MM.1S (cell line): ENCODE measurements around the gene B4GALNT3.

Experiments used
- DNase-seq: peaks from one replicate; pipeline ENCODE4 v3.0.0-alpha.2; 2015
- H2AFZ ChIP-seq: fragments of 300-600 bp; sonication (generic); 2 replicates; pipeline ENCODE4 v1.6.0; 2016; ENCODE audit warnings: antibody characterized with exemption, low read length
- H3F3A ChIP-seq: fragments of 300-600 bp; sonication (generic); 2 replicates; pipeline ENCODE4 v1.6.1; 2016; ENCODE audit warnings: mild to moderate bottlenecking, antibody characterized with exemption, low read length, moderate library complexity, mixed read lengths; ENCODE audit not compliant: insufficient read depth
- H3K27ac ChIP-seq: fragments of 300-600 bp; sonication (generic); 2 replicates; pipeline ENCODE4 v1.5.1; 2016; ENCODE audit warnings: mild to moderate bottlenecking, low read length
- H3K27me3 ChIP-seq: fragments of 300-600 bp; sonication (generic); replicated peaks from 2 replicates; pipeline ENCODE4 v1.6.0; 2016; ENCODE audit warnings: low read length; ENCODE audit not compliant: insufficient read depth
- H3K36me3 ChIP-seq: fragments of 300-600 bp; sonication (generic); replicated peaks from 2 replicates; pipeline ENCODE4 v1.6.1; 2016; ENCODE audit warnings: mild to moderate bottlenecking, low read length, mixed read lengths; ENCODE audit not compliant: insufficient read depth
- H3K4me1 ChIP-seq: fragments of 300-600 bp; sonication (generic); 2 replicates; pipeline ENCODE4 v1.6.1; 2016; ENCODE audit warnings: low read length, mixed read lengths
- H3K4me2 ChIP-seq: fragments of 300-600 bp; sonication (generic); 2 replicates; pipeline ENCODE4 v1.6.0; 2016; ENCODE audit warnings: low read depth, low read length
- H3K4me3 ChIP-seq: fragments of 300-600 bp; sonication (generic); 2 replicates; pipeline ENCODE4 v1.5.1; 2016; ENCODE audit warnings: low read length, mixed read lengths
- H3K79me2 ChIP-seq: fragments of 300-600 bp; sonication (generic); 2 replicates; pipeline ENCODE4 v1.6.1; 2016; ENCODE audit warnings: mixed run types, low read length, mixed read lengths
- H3K9ac ChIP-seq: fragments of 300-600 bp; sonication (generic); 2 replicates; pipeline ENCODE4 v1.6.1; 2016; ENCODE audit warnings: low read length, mixed read lengths
- H3K9me2 ChIP-seq: fragments of 300-600 bp; sonication (generic); replicated peaks from 2 replicates; pipeline ENCODE4 v1.6.1; 2016; ENCODE audit warnings: mild to moderate bottlenecking, low read length, mixed read lengths; ENCODE audit not compliant: insufficient read depth
- H3K9me3 ChIP-seq: fragments of 300-600 bp; sonication (generic); replicated peaks from 2 replicates; pipeline ENCODE4 v1.6.1; 2016; ENCODE audit warnings: mild to moderate bottlenecking, low read length, mixed read lengths; ENCODE audit not compliant: insufficient read depth
- H4K20me1 ChIP-seq: fragments of 300-600 bp; sonication (generic); 2 replicates; pipeline ENCODE4 v1.6.1; 2016; ENCODE audit warnings: mild to moderate bottlenecking, low read length, moderate library complexity, mixed read lengths; ENCODE audit not compliant: insufficient read depth
- EZH2 ChIP-seq: fragments of 300-600 bp; sonication (generic); optimal IDR thresholded peaks from 2 replicates; pipeline ENCODE3; 2017; ENCODE audit warnings: low read depth, mild to moderate bottlenecking, antibody characterized with exemption, low read length, mixed read lengths
- EZH2phosphoT487 ChIP-seq: fragments of 300-600 bp; sonication (generic); IDR thresholded peaks from 2 replicates; pipeline ENCODE4 v1.6.1; 2018; ENCODE audit warnings: antibody characterized with exemption, low read length
- TF ChIP-seq, protein P1 (sequence below): fragments of 300-600 bp; sonication (generic); IDR thresholded peaks from 2 replicates; pipeline ENCODE4 v1.5.1; 2016; ENCODE audit warnings: antibody characterized with exemption, low read length, mixed read lengths

Gene B4GALNT3

DNA sequence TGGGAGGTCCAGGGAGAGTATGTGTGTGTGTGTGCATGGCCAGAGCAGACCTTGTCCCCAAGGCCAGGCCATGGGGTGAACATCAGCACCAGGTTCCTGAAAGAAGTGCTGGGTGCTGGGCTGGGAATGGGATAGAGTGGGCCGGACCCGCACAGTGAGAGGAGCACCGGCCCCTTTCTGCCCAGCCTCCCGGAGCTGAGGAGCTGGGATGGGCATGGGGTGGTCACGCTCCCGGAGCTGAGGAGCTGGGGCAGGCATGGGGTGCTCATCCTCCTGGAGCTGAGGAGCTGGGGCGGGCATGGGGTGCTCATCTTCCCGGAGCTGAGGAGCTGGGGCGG lies 83.3 kb downstream of the B4GALNT3 start:
- no peaks in the 10 kb centered on the region for H3F3A ChIP-seq
- H3K27ac ChIP-seq, result no peak overlapping the region
- no peaks in the 10 kb centered on the region for H3K9me2 ChIP-seq
- TF ChIP-seq EZH2phosphoT487, result no peak
- no peak for TF ChIP-seq EZH2
- TF ChIP-seq, protein P1, sequence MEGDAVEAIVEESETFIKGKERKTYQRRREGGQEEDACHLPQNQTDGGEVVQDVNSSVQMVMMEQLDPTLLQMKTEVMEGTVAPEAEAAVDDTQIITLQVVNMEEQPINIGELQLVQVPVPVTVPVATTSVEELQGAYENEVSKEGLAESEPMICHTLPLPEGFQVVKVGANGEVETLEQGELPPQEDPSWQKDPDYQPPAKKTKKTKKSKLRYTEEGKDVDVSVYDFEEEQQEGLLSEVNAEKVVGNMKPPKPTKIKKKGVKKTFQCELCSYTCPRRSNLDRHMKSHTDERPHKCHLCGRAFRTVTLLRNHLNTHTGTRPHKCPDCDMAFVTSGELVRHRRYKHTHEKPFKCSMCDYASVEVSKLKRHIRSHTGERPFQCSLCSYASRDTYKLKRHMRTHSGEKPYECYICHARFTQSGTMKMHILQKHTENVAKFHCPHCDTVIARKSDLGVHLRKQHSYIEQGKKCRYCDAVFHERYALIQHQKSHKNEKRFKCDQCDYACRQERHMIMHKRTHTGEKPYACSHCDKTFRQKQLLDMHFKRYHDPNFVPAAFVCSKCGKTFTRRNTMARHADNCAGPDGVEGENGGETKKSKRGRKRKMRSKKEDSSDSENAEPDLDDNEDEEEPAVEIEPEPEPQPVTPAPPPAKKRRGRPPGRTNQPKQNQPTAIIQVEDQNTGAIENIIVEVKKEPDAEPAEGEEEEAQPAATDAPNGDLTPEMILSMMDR, result no peak
- H3K9me3 ChIP-seq, result no peaks in the 10 kb centered on the region
- no peaks in the 10 kb centered on the region for H3K4me1 ChIP-seq
- no peak overlapping the region for H3K9ac ChIP-seq
- H3K4me2 ChIP-seq, result no peak overlapping the region
- H3K36me3 ChIP-seq, result no peaks in the 10 kb centered on the region
- DNase-seq, result no peak
- H3K27me3 ChIP-seq, result peaks cover 48% of the 10 kb centered on the region
- no peak overlapping the region for H3K4me3 ChIP-seq
- no peaks in the 10 kb centered on the region for H3K79me2 ChIP-seq
- H2AFZ ChIP-seq, result no peak overlapping the region
- H4K20me1 ChIP-seq, result no peaks in the 10 kb centered on the region

GRCh38 chr12:544142-544541 lies 84.4 kb downstream of the B4GALNT3 start:
- Histone ChIP-seq H3K4me3 (no peak overlapping the region), H3K9me2 (no peaks in the 10 kb centered on the region), H2AFZ (no peak overlapping the region), H3K4me2 (no peak overlapping the region), H4K20me1 (no peaks in the 10 kb centered on the region), H3K79me2 (no peaks in the 10 kb centered on the region), H3K9ac (no peak overlapping the region), H3K27me3 (peaks cover 52% of the 10 kb centered on the region), H3K9me3 (no peaks in the 10 kb centered on the region), H3K27ac (no peak overlapping the region), H3K4me1 (no peaks in the 10 kb centered on the region), H3K36me3 (no peaks in the 10 kb centered on the region), H3F3A (no peaks in the 10 kb centered on the region)
- no peak for DNase-seq
- TF ChIP-seq EZH2, result no peak
- TF ChIP-seq, protein P1, result no peak
- no peak for TF ChIP-seq EZH2phosphoT487

DNA sequence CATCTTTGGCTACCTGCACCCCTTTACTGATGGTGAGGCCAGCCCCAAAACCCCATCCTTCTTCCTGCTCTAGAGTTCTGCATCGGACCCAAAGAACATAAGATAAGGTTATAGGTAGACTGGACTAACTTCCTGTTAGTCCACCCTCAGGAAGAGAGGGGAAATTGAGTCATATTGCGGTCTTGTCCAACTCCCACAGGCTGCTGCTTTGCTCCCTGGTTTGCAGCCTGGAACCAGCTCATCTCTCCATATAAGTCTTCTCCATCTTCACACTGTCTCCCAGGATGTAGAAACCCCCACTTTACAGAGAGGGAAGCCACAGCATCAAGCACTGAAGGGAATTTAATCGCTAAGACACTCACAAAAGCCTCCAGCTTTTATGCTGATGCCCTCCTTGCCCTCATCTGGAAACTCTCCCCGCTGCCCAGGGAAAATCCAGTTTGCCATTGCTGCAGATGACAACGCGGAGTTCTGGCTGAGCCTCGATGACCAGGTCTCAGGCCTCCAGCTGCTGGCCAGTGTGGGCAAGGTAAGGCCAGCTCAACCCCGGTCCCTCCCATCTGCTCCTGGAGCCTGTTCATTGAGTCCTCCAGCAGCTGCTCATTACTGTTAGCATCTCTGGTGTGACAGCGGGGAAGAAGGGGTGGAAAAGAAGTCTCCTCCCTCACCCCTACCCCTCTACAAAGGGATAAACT lies 85.3 kb downstream of the B4GALNT3 start:
- no peak overlapping the region for H3K4me3 ChIP-seq
- H3K27me3 ChIP-seq, result peaks cover 52% of the 10 kb centered on the region
- H4K20me1 ChIP-seq, result no peaks in the 10 kb centered on the region
- H3K9ac ChIP-seq, result no peak overlapping the region
- H2AFZ ChIP-seq, result no peak overlapping the region
- no peak overlapping the region for H3K27ac ChIP-seq
- H3K36me3 ChIP-seq, result no peaks in the 10 kb centered on the region
- H3K79me2 ChIP-seq, result no peaks in the 10 kb centered on the region
- H3K4me2 ChIP-seq, result no peak overlapping the region
- TF ChIP-seq EZH2, result no peak
- no peak for TF ChIP-seq EZH2phosphoT487
- TF ChIP-seq, protein P1, result no peak
- H3K9me3 ChIP-seq, result no peaks in the 10 kb centered on the region
- DNase-seq, result no peak
- no peaks in the 10 kb centered on the region for H3F3A ChIP-seq
- no peaks in the 10 kb centered on the region for H3K9me2 ChIP-seq
- no peaks in the 10 kb centered on the region for H3K4me1 ChIP-seq
